NB4 (cell line): ENCODE measurements around the gene POLA1.

Experiments used
- DNase-seq: peaks from one replicate; pipeline ENCODE4 v3.0.0; 2010; ENCODE audit warnings: low read depth
- H3K4me3 ChIP-seq: one replicate; pipeline ENCODE4 v1.5.1; 2011; ENCODE audit warnings: mild to moderate bottlenecking, low read depth, low read length, moderate library complexity
- MAX ChIP-seq: IDR thresholded peaks from 2 replicates; pipeline ENCODE4 v1.6.1; 2011; ENCODE audit warnings: low read depth, low read length
- MYC ChIP-seq: IDR thresholded peaks from 2 replicates; pipeline ENCODE4 v1.6.1; 2011; ENCODE audit warnings: low read depth, low read length
- POLR2A ChIP-seq: IDR thresholded peaks from 2 replicates; pipeline ENCODE4 v1.6.1; 2011; ENCODE audit warnings: mild to moderate bottlenecking; ENCODE audit not compliant: insufficient read length; ENCODE audit errors: extremely low read depth
- TF ChIP-seq, protein P1 (sequence below): IDR thresholded peaks from one replicate; pipeline ENCODE4 v1.5.1; 2012; ENCODE audit warnings: low read depth, low read length

POLA1 gene

DNA sequence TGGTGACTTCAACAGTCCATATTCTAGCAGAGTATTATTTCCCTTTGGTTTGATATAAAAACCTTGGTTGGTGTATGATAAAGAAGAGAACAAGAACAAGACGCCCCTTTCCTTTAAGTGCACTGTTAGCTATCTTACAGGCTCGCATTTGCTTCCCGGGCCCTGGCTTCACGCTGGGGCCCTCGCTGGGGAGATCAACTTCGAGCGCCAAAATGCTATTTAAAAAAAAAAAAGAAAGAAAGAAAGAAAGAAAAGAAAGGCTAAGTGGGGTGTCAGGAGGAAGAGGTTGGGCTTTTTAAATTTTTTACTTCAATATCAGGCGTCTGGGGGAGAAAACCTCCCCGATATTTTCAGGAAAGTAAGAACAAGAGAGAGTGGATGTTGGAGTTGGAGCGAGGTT, 310.3 kb downstream of the POLA1 start:
- no peak overlapping the region for H3K4me3 ChIP-seq
- no peak for DNase-seq
- no peak for TF ChIP-seq MAX
- TF ChIP-seq POLR2A: no peak
- TF ChIP-seq MYC: no peak

DNA sequence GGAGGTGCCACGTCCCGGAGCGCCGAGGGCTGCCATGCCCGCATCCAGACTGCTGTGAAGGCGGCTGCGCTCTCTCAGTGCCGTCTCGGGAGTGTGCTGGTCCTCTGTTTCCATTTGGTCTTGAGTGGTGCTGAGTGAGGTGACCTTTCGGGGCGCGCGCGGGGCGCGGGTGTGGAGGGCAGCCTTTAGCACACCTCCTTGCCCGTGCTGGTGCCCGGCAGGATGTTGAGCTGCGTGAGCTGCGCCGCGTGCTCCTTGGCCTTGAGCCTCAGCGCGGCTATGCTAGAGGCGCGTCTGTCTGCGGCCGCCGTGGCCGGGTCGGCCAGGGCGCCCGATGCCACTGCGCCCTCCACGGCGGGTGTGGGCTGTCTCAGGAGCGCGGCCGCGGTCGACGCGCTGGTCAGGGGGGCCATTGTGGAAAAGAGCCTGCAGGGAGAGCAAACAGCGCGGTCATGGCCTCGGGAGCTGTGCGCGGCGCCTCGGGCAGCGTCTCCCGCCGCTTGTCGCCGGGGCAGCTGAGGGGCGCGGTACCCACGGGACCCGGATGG, 310.8 kb downstream of the POLA1 start:
- no peak overlapping the region for H3K4me3 ChIP-seq
- DNase-seq: no peak
- TF ChIP-seq POLR2A (no peak), MYC (no peak), MAX (no peak)
- TF ChIP-seq, protein P1, sequence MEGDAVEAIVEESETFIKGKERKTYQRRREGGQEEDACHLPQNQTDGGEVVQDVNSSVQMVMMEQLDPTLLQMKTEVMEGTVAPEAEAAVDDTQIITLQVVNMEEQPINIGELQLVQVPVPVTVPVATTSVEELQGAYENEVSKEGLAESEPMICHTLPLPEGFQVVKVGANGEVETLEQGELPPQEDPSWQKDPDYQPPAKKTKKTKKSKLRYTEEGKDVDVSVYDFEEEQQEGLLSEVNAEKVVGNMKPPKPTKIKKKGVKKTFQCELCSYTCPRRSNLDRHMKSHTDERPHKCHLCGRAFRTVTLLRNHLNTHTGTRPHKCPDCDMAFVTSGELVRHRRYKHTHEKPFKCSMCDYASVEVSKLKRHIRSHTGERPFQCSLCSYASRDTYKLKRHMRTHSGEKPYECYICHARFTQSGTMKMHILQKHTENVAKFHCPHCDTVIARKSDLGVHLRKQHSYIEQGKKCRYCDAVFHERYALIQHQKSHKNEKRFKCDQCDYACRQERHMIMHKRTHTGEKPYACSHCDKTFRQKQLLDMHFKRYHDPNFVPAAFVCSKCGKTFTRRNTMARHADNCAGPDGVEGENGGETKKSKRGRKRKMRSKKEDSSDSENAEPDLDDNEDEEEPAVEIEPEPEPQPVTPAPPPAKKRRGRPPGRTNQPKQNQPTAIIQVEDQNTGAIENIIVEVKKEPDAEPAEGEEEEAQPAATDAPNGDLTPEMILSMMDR: no peak

DNA sequence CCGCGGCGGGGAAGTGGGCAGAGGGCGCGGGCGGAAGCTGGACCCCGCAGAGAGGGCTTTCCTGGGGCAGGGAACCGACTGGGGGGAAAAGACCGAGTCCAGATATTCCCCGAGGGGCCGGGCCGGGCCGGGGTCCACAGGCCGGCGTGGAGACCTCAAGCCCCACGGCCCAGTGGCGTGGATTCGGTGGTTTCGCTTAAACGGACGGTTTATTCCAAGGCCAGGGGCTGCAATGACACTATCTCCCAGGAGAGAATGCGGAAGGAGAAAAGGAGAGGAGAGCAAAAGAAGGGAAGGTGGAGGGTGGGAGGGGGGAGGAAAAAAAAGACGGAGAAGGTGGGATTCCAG, 311.3 kb downstream of the POLA1 start:
- TF ChIP-seq, protein P1: no peak
- TF ChIP-seq POLR2A (no peak), MYC (no peak), MAX (no peak)
- DNase-seq: no peak
- H3K4me3 ChIP-seq: no peak overlapping the region

DNA sequence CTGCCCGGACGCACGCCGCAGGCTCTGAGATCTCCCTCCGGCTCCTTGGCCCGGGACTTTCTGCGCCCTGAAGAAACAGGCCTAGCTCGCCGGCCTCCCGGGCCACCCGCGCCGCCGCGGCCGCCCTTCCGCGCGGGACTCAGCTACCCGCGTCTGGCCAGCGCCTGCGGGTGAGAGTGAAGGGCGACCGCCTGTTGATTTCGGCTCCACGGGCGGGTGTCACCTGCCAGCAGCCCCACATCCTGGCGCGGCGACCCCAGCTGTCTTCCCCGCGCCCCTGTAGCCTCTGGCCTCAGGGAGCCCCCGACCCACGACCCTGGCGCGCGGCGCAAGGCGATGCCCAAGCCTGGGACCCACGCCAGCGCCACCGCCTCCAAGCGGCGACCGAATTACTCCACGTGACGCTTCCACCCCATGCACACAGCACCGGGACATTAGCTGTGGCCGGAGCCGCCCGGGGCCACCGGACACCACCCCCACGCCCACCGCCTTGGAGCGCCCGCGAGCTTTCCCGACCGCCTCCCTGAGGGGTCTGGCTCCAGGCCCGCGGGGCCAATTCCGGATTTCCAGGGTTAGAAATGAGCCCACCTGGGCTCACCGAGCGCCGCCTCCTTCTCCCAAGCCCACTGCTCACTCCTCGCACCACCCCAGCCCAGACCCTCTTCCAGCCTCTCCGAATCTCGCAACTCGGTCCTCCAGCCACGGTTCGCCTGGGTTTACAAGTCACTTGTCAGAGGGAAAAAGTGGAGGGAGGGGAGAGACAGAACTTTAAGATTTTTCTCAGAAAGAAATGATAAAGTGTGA, 311.9 kb downstream of the POLA1 start:
- no peak overlapping the region for H3K4me3 ChIP-seq
- no peak for DNase-seq

GRCh38 chrX:25006586-25007058, 312.9 kb downstream of the POLA1 start:
- no peak for DNase-seq
- H3K4me3 ChIP-seq: no peak overlapping the region
- no peak for TF ChIP-seq POLR2A
- TF ChIP-seq, protein P1: no peak
- no peak for TF ChIP-seq MAX
- TF ChIP-seq MYC: no peak

More for the DNA sequence above, 311.9 kb downstream of the POLA1 start:
- TF ChIP-seq MAX (no peak), MYC (no peak), POLR2A (no peak)
- TF ChIP-seq, protein P1: no peak
